Colonic mucosa (tissue), 4 donors: Measurements from ENCODE around the gene PRDX5. TPM values are rescaled to one million over a fixed set of nuclear protein-coding genes. Genes with fewer than 3 reads are reported as not detected.
A peak's percentile ranks its signal among the peaks of the same experiment; 100 is the strongest.

Source experiments
- DNase-seq: peaks from one replicate; pipeline ENCODE4 v3.0.0-alpha.2; 2020
- H3K27ac ChIP-seq: fragments of 200-600 bp; one replicate; pipeline ENCODE4 v1.8.0; 2021
- H3K27me3 ChIP-seq: fragments of 200-600 bp; one replicate; pipeline ENCODE4 v1.8.0; 2021
- H3K36me3 ChIP-seq: fragments of 200-600 bp; one replicate; pipeline ENCODE4 v1.8.0; 2021
- H3K4me1 ChIP-seq: fragments of 200-600 bp; one replicate; pipeline ENCODE4 v1.8.0; 2021; ENCODE audit warnings: mild to moderate bottlenecking
- H3K4me3 ChIP-seq: fragments of 200-600 bp; one replicate; pipeline ENCODE4 v1.8.0; 2021
- H3K9ac ChIP-seq, 2 donors: one replicate each; pipeline ENCODE4 v1.7.0; 2013; ENCODE audit warnings: control low read depth in 2 of 2, low read depth in 2 of 2, low read length in 2 of 2
- H3K9me3 ChIP-seq: fragments of 200-600 bp; one replicate; pipeline ENCODE4 v1.8.0; 2021
- CTCF ChIP-seq: fragments of 200-600 bp; IDR thresholded peaks from one replicate; pipeline ENCODE4 v1.8.0; 2022; ENCODE audit warnings: antibody characterized with exemption, mild to moderate bottlenecking
- intact Hi-C: fragments of 100-400 bp; cut with DNase I; formaldehyde crosslinking; loops from one replicate; pipeline ENCODE4 v1.14.1; 2022
- total RNA-seq, 2 donors: library from RNA; stranded (reverse); fragmentation: NEBNext Ultra II Directional in 1 of 2; extraction: Animal tissue kit (Norgen Biotek cat#: 25700) in 1 of 2; gene quantifications; one replicate each; pipeline ENCODE4 v1.2.1, GENCODE V29; 2021
- donor health status: healthy.
- donor health status: DM: no; HTN: no; CAD: no.
- donor health status: DM: no; HTN: no; CAD: no.

PRDX5 gene
- total RNA-seq, 2 donors from 2014 or later, result 301 to 425 TPM

GRCh38 chr11:64297699-64298358 lies 20.1 kb upstream of the PRDX5 start:
- intact Hi-C loops, result no loop called here
- no peak for DNase-seq
- H3K9me3 ChIP-seq, result no peaks in the 10 kb centered on the region
- H3K4me1 ChIP-seq, result peaks cover 19% of the 10 kb centered on the region
- no peaks in the 10 kb centered on the region for H3K36me3 ChIP-seq
- no peak overlapping the region for H3K27ac ChIP-seq
- H3K9ac ChIP-seq, result peak overlapping the region in 1 of 2 donors; percentile 55
- H3K4me3 ChIP-seq, result no peak overlapping the region
- TF ChIP-seq CTCF, result no peak
- peaks cover 62% of the 10 kb centered on the region for H3K27me3 ChIP-seq

- Histone ChIP-seq H3K9ac (no peak overlapping the region), H3K27me3 (peaks cover 55% of the 10 kb centered on the region)
These were observed 18.7 kb upstream of the PRDX5 start for GRCh38 chr11:64298966-64299846.

GRCh38 chr11:64299847-64300648 lies 17.9 kb upstream of the PRDX5 start, which contains the start of gene CATSPERZ:
Gene CATSPERZ (plus strand): TSS chr11:64300358. CDS start chr11:64300411, 53 bp downstream.
- peaks cover 19% of the 10 kb centered on the region for H3K4me1 ChIP-seq
- no peaks in the 10 kb centered on the region for H3K9me3 ChIP-seq
- no peaks in the 10 kb centered on the region for H3K36me3 ChIP-seq
- H3K27me3 ChIP-seq, result peaks cover 53% of the 10 kb centered on the region
- intact Hi-C loops, result loop anchor here (5.0 kb wide), 1 partner anchor 98 kb away; no protein-coding TSS in a partner anchor
- peak within 1 kb of the TSS; percentile 26 to 56 for H3K9ac ChIP-seq
- TF ChIP-seq CTCF, result no peak
- peak within 1 kb of the TSS; percentile 28 for H3K4me3 ChIP-seq
- DNase-seq, result no peak
- H3K27ac ChIP-seq, result no peak within 1 kb of the TSS

More at GRCh38 chr11:64298966-64299846, 18.7 kb upstream of the PRDX5 start:
- H3K9me3 ChIP-seq, result no peaks in the 10 kb centered on the region
- intact Hi-C loops, result no loop called here
- peak; percentile 65 for DNase-seq
- peak overlapping the region; percentile 27 for H3K4me3 ChIP-seq
- peaks cover 19% of the 10 kb centered on the region for H3K4me1 ChIP-seq
- H3K36me3 ChIP-seq, result no peaks in the 10 kb centered on the region
- TF ChIP-seq CTCF, result no peak
- H3K27ac ChIP-seq, result no peak overlapping the region

GRCh38 chr11:64303109-64304031 lies 14.6 kb upstream of the PRDX5 start:
- H3K36me3 ChIP-seq, result no peaks in the 10 kb centered on the region
- peaks cover 32% of the 10 kb centered on the region for H3K4me1 ChIP-seq
- peak overlapping the region; percentile 58 to 89 for H3K9ac ChIP-seq
- H3K9me3 ChIP-seq, result no peaks in the 10 kb centered on the region
- intact Hi-C loops, result loop anchor here (2.0 to 5.0 kb wide), 2 partner anchors 35 to 101 kb away; no protein-coding TSS in a partner anchor
- no peak for DNase-seq
- no peak for TF ChIP-seq CTCF
- H3K27ac ChIP-seq, result peak overlapping the region; percentile 99
- H3K4me3 ChIP-seq, result no peak overlapping the region
- peaks cover 19% of the 10 kb centered on the region for H3K27me3 ChIP-seq
